Activated B cell treated with CpG ODN at 0.5 μM for 24 hours (primary cell): ENCODE measurements around the gene WDR64. TPM values are rescaled to one million over a fixed set of nuclear protein-coding genes. Genes with fewer than 3 reads are reported as not detected.
"Not testable (repeated sequence)": the region's sequence is repeated elsewhere in the genome, so short reads cannot be mapped to it uniquely, and the experiment has no call there.

Experiments
- ATAC-seq: fragments of 200-7000 bp; cut with Tn5 transposase; one replicate; pipeline ENCODE4 v1.10.0; 2021; ENCODE audit warnings: low read depth, mild to moderate bottlenecking, moderate library complexity
- CTCF ChIA-PET: fragments of 350-600 bp; sonication (Branson Sonifier 250); formaldehyde crosslinking; loops from one replicate; lab custom pipeline; 2021; ENCODE audit warnings: antibody characterized with exemption; lab: Charles Lee
- POLR2A ChIA-PET: fragments of 350-600 bp; sonication (Branson Sonifier 250); formaldehyde crosslinking; loops from one replicate; lab custom pipeline; 2021; ENCODE audit warnings: antibody characterized with exemption; lab: Charles Lee
- DNase-seq: peaks from one replicate; pipeline ENCODE4 v3.0.0; 2022
- H3K27ac Mint-ChIP-seq: one replicate; pipeline ENCODE4 v1.8.0; 2020; ENCODE audit warnings: mixed read lengths
- H3K27me3 Mint-ChIP-seq: one replicate; pipeline ENCODE4 v1.8.0; 2021; ENCODE audit warnings: mixed read lengths
- H3K36me3 Mint-ChIP-seq: one replicate; pipeline ENCODE4 v1.8.0; 2021; ENCODE audit warnings: low read depth, mixed read lengths
- H3K4me1 Mint-ChIP-seq: one replicate; pipeline ENCODE4 v1.8.0; 2021; ENCODE audit warnings: mixed read lengths
- H3K4me3 Mint-ChIP-seq: one replicate; pipeline ENCODE4 v1.8.0; 2020; ENCODE audit warnings: mild to moderate bottlenecking, mixed read lengths
- H3K9me3 Mint-ChIP-seq: one replicate; pipeline ENCODE4 v1.8.0; 2020; ENCODE audit warnings: mixed read lengths
- intact Hi-C: fragments of 100-400 bp; cut with micrococcal nuclease; formaldehyde crosslinking; loops from one replicate; pipeline ENCODE4 v1.15.1; 2024
- total RNA-seq: library from RNA; stranded (reverse); gene quantifications from 2 replicates; pipeline ENCODE4 v1.2.3, GENCODE V29; 2022
- TF ChIP-seq, protein P1 (sequence below): fragments of 200-600 bp; IDR thresholded peaks from one replicate; pipeline ENCODE4 v1.8.0; 2022; ENCODE audit warnings: antibody characterized with exemption, mild to moderate bottlenecking

WDR64 gene
- total RNA-seq, 1 donor from 2014 or later = 0.58 TPM

- H3K36me3 Mint-ChIP-seq = no peaks in the 10 kb centered on the region
- H3K4me3 Mint-ChIP-seq = no peak overlapping the region
- TF ChIP-seq, protein P1, sequence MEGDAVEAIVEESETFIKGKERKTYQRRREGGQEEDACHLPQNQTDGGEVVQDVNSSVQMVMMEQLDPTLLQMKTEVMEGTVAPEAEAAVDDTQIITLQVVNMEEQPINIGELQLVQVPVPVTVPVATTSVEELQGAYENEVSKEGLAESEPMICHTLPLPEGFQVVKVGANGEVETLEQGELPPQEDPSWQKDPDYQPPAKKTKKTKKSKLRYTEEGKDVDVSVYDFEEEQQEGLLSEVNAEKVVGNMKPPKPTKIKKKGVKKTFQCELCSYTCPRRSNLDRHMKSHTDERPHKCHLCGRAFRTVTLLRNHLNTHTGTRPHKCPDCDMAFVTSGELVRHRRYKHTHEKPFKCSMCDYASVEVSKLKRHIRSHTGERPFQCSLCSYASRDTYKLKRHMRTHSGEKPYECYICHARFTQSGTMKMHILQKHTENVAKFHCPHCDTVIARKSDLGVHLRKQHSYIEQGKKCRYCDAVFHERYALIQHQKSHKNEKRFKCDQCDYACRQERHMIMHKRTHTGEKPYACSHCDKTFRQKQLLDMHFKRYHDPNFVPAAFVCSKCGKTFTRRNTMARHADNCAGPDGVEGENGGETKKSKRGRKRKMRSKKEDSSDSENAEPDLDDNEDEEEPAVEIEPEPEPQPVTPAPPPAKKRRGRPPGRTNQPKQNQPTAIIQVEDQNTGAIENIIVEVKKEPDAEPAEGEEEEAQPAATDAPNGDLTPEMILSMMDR = no peak
- ChIA-PET CTCF (no interaction called here), POLR2A (no interaction called here)
- intact Hi-C loops = no loop called here
- DNase-seq (no peak), ATAC-seq (no peak)
- H3K4me1 Mint-ChIP-seq = no peaks in the 10 kb centered on the region
- no peaks in the 10 kb centered on the region for H3K9me3 Mint-ChIP-seq
- peaks cover 14% of the 10 kb centered on the region for H3K27me3 Mint-ChIP-seq
- H3K27ac Mint-ChIP-seq = no peak overlapping the region
These were observed 70.9 kb downstream of the WDR64 start for GRCh38 chr1:241722947-241723346.

DNA sequence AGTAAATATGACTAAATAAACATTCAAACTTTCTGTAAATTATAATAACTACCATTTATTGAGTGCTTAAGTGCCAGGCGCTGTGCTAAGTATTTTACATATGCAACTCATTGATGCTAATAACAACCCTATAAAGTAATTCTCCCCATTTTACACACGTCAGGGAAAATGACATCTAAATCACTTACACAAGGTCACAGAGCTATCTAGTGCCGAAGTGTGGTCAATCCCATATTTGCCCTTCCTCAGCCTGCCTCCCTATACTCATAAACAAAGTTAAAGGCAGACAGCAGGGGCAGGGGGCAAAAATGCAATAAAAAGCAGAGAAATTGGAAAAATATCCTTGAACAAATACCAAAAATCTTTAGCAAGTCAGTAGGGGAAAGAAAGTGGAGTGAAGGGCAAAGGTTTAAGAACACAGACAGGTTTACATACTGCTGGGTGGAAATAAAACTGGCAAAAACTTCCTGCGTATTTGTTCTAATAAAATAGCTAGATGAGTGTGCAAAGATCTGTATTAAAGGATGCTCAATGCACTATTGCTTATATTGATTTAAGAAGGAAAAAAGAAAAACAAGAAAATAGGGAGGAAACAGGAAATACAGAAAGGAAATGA is 72.8 kb downstream of the WDR64 start:
- CTCF ChIA-PET = no interaction called here
- no peak for ATAC-seq
- TF ChIP-seq, protein P1 = no peak

GRCh38 chr1:241730031-241730430 is 78.0 kb downstream of the WDR64 start:
- TF ChIP-seq, protein P1 = no peak
- no peak for ATAC-seq
- H3K36me3 Mint-ChIP-seq = no peaks in the 10 kb centered on the region
- no peak overlapping the region for H3K4me3 Mint-ChIP-seq
- H3K4me1 Mint-ChIP-seq = no peaks in the 10 kb centered on the region
- H3K27ac Mint-ChIP-seq = no peak overlapping the region
- ChIA-PET CTCF (interaction anchor here (1.5 kb wide), 1 partner anchor 8 kb away, joined by 3 read pairs; no protein-coding TSS in a partner anchor), POLR2A (no interaction called here)
- H3K9me3 Mint-ChIP-seq = no peaks in the 10 kb centered on the region
- intact Hi-C loops = no loop called here
- peaks cover 8% of the 10 kb centered on the region for H3K27me3 Mint-ChIP-seq
- no peak for DNase-seq

More for the DNA sequence above, 72.8 kb downstream of the WDR64 start:
- no peak for DNase-seq
- no peaks in the 10 kb centered on the region for H3K4me1 Mint-ChIP-seq
- H3K36me3 Mint-ChIP-seq = no peaks in the 10 kb centered on the region
- POLR2A ChIA-PET = no interaction called here
- H3K4me3 Mint-ChIP-seq = no peak overlapping the region
- intact Hi-C loops = no loop called here
- H3K9me3 Mint-ChIP-seq = no peaks in the 10 kb centered on the region
- peaks cover 16% of the 10 kb centered on the region for H3K27me3 Mint-ChIP-seq
- H3K27ac Mint-ChIP-seq = no peak overlapping the region

GRCh38 chr1:241733899-241734298 is 81.8 kb downstream of the WDR64 start:
- intact Hi-C loops = no loop called here
- no peak overlapping the region for H3K27ac Mint-ChIP-seq
- DNase-seq = no peak
- no peak for ATAC-seq
- TF ChIP-seq, protein P1 = no peak
- H3K4me3 Mint-ChIP-seq = no peak overlapping the region
- H3K27me3 Mint-ChIP-seq = peaks cover 15% of the 10 kb centered on the region
- ChIA-PET CTCF (no interaction called here), POLR2A (no interaction called here)
- no peaks in the 10 kb centered on the region for H3K4me1 Mint-ChIP-seq
- no peaks in the 10 kb centered on the region for H3K9me3 Mint-ChIP-seq
- no peaks in the 10 kb centered on the region for H3K36me3 Mint-ChIP-seq

DNA sequence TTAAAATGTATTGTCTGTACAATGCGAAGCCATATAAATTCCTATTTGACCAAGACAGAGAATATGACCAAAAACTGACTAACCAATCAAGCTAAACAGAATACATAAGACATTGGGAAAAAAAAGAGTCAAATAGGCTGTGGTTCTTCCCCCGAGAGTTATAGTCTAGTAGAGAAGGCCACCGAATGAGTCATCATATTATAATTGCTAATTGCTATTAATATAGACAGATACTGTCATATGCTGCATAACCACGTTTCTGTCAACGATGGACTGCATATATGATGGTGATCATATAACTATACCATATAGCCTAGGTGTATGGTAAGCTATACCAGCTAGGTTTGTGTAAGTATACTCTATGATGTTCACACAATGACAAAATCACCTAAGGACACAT is 82.5 kb downstream of the WDR64 start:
- TF ChIP-seq, protein P1 = no peak
- H3K4me3 Mint-ChIP-seq = no peak overlapping the region

GRCh38 chr1:241735493-241735926 is 83.4 kb downstream of the WDR64 start:
- H3K27ac Mint-ChIP-seq, ATAC-seq, DNase-seq, POLR2A ChIA-PET, H3K9me3 Mint-ChIP-seq, H3K4me1 Mint-ChIP-seq, intact Hi-C loops, H3K36me3 Mint-ChIP-seq, CTCF ChIA-PET, H3K4me3 Mint-ChIP-seq: not testable (repeated sequence)
- peaks cover 19% of the 10 kb centered on the region for H3K27me3 Mint-ChIP-seq

More for the DNA sequence above, 82.5 kb downstream of the WDR64 start:
- ChIA-PET POLR2A (no interaction called here), CTCF (no interaction called here)
- Mint-ChIP-seq H3K9me3 (no peaks in the 10 kb centered on the region), H3K36me3 (no peaks in the 10 kb centered on the region), H3K27ac (no peak overlapping the region), H3K27me3 (peaks cover 18% of the 10 kb centered on the region), H3K4me1 (no peaks in the 10 kb centered on the region)
- no peak for ATAC-seq
- no peak for DNase-seq
- intact Hi-C loops = no loop called here
